ENCODE data around the gene MGAT5. TPM values are rescaled to one million over a fixed set of nuclear protein-coding genes. Genes with fewer than 3 reads are reported as not detected.

The MGAT5 gene
- total RNA-seq, 2 experiments from 2014 or later = 11.6 to 13.0 TPM

DNA sequence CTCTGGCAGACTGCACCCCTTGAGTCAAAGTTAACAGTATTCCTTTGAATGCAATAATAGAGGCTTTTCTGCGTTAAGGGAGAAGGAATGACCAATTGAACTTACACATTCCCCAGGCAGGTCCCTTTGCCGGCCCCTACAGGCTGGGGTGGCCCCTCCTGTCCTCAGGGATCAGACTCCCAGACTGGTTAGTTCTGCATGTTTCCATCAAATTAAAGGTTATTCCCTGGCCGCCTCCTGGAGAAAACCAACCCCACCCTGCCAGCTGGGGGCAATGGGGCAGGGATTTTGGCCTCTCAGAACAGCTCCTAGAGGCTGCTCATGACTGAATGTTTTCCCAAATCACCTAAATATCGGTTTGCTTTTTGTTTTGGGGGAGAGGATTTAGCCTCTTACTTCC is 199.6 kb downstream of the MGAT5 start:
- no peaks in the 10 kb centered on the region for H3K4me1 Mint-ChIP-seq (ENCODE audit: low read depth)
- no peak overlapping the region for H3K27ac Mint-ChIP-seq
- CTCF ChIA-PET = interaction anchor here (0.6 to 4.2 kb wide), 6 partner anchors 8 to 447 kb away, joined by 3 to 19 read pairs (median 4); no protein-coding TSS in a partner anchor
- H3K9me3 Mint-ChIP-seq = no peaks in the 10 kb centered on the region
- intact Hi-C loops (cut with micrococcal nuclease) = loop anchor here (5.0 kb wide), 1 partner anchor 254 kb away; no protein-coding TSS in a partner anchor
- H3K27me3 Mint-ChIP-seq (ENCODE audit: low read depth) = no peaks in the 10 kb centered on the region
- no peak overlapping the region for H3K4me3 Mint-ChIP-seq
- DNase-seq = no peak
- H3K36me3 Mint-ChIP-seq (ENCODE audit: low read depth) = peaks cover 1% of the 10 kb centered on the region

DNA sequence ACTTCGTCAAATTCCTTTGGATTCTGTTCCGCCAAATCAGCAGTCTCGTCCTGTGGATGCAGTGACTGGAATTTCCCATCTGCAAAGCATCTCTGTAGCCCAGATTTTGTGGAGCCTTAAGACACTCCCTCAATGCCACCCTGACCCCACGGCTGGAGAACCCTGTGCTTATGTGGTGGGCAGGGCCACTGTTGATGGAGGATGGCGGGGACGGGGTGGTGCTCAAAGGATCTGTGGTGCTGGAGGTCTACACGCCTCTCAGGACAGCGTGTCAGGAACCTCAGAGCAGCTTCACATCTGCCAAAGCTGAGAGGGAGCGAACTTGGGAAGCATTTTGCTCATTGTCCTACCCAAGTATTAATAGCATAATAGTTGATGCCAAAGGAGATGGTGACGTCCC is 200.1 kb downstream of the MGAT5 start:
- no peak for DNase-seq
- no peaks in the 10 kb centered on the region for H3K9me3 Mint-ChIP-seq

DNA sequence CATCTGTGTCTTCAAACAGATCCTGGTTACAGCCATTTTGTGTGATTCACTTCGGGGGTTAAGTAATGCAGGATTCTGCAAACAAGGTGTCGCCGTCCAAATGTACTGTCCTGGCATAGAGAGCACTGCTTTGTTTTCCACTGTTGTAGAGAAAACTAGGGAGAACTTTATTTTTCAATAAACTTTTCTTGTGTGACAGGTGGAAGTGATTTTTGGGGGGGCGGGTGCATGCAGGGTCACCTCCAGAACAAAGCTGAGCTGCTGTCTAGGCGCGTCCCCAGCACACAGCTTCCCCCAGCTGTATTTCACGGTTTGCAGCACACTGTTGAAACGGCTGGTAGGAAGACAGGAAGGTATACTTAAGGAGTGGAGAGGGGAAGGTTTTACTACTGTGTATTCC is 200.6 kb downstream of the MGAT5 start:
- H3K36me3 Mint-ChIP-seq (ENCODE audit: low read depth) = peaks cover 1% of the 10 kb centered on the region
- H3K27ac Mint-ChIP-seq = no peak overlapping the region
- H3K4me1 Mint-ChIP-seq (ENCODE audit: low read depth) = no peaks in the 10 kb centered on the region
- no peak for DNase-seq
- CTCF ChIA-PET = interaction anchor here (1.0 kb wide), 1 partner anchor 336 kb away, joined by 3 read pairs; no protein-coding TSS in a partner anchor
- H3K9me3 Mint-ChIP-seq = no peaks in the 10 kb centered on the region
- no peak overlapping the region for H3K4me3 Mint-ChIP-seq
- no peaks in the 10 kb centered on the region for H3K27me3 Mint-ChIP-seq (ENCODE audit: low read depth)
- intact Hi-C loops (cut with micrococcal nuclease) = loop anchor here (5.0 kb wide), 1 partner anchor 253 kb away; no protein-coding TSS in a partner anchor

More for the DNA sequence above, 200.1 kb downstream of the MGAT5 start:
- Mint-ChIP-seq H3K27ac (no peak overlapping the region), H3K27me3 (ENCODE audit: low read depth) (no peaks in the 10 kb centered on the region), H3K4me1 (ENCODE audit: low read depth) (no peaks in the 10 kb centered on the region), H3K36me3 (ENCODE audit: low read depth) (peaks cover 1% of the 10 kb centered on the region), H3K4me3 (no peak overlapping the region)
- CTCF ChIA-PET = no interaction called here
- intact Hi-C loops (cut with micrococcal nuclease) = loop anchor here (5.0 kb wide), 1 partner anchor 253 kb away; no protein-coding TSS in a partner anchor

DNA sequence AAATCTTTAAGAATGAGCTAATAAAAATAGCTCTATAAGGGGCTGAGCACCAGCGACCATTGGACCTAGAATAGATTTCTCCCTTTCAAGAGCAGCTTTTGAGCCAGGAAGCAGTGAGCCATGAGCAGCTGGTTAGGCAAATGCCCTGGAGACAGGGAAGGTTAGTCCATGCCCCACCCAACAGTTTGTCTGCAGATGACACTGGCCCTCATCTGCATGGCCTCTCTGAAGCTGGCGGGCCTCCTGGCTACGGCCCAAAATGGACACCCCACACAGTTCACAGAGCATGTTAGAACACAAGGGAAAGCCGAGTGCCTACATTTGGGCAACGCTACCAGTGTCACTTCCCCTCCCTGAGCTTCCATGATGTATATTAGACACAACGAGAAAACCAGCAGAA is 201.1 kb downstream of the MGAT5 start:
- Mint-ChIP-seq H3K4me3 (no peak overlapping the region), H3K36me3 (ENCODE audit: low read depth) (peaks cover 1% of the 10 kb centered on the region), H3K9me3 (no peaks in the 10 kb centered on the region), H3K27ac (no peak overlapping the region), H3K4me1 (ENCODE audit: low read depth) (no peaks in the 10 kb centered on the region), H3K27me3 (ENCODE audit: low read depth) (no peaks in the 10 kb centered on the region)
- intact Hi-C loops (cut with micrococcal nuclease) = loop anchor here (5.0 kb wide), 1 partner anchor 252 kb away; no protein-coding TSS in a partner anchor
- DNase-seq = no peak
- CTCF ChIA-PET = interaction anchor here (1.0 kb wide), 1 partner anchor 336 kb away, joined by 3 read pairs; no protein-coding TSS in a partner anchor

DNA sequence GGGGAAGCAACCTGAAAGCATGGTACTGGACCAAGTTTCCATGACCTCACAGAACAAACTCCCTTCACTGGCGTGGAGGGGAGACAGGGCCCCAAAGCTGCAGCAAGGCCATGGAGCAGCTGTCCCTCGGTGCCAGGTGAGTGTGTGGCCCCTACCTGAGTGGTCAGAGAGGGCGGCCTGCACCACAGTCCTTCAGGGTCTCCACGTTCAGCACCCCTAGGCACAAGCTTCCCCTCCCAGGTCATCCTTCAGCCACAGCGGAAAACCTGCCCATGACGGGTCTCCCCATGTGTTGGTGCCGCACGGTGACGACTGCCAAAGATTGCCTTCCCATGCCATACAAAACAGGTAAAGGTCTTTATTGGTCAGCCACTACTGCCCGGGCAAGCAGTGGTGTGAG is 201.6 kb downstream of the MGAT5 start:
- Mint-ChIP-seq H3K4me3 (no peak overlapping the region), H3K27ac (no peak overlapping the region), H3K9me3 (no peaks in the 10 kb centered on the region), H3K36me3 (ENCODE audit: low read depth) (no peaks in the 10 kb centered on the region), H3K4me1 (ENCODE audit: low read depth) (no peaks in the 10 kb centered on the region), H3K27me3 (ENCODE audit: low read depth) (no peaks in the 10 kb centered on the region)
- DNase-seq = no peak
- intact Hi-C loops (cut with micrococcal nuclease) = no loop called here
- CTCF ChIA-PET = interaction anchor here (1.0 kb wide), 1 partner anchor 337 kb away, joined by 3 read pairs; no protein-coding TSS in a partner anchor

DNA sequence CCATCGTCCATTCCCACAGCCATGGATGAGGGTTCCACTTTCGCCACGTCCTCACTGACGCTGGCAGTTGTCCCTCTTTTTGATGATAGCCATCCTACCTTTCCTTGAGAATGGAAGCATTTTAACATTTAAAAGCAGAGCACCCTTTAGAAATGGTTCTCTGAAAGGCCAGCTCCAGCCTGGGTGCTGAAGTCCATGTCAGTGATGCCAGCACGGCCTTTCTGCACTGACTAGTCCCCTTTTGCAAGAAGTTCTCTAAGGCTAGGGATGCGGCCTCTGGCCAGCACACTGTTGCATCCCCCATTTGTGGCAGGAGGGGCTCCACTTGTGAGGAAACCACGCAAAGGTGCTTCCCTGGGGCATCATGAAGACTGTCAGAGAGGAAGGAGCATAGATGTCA is 203.5 kb downstream of the MGAT5 start:
- Mint-ChIP-seq H3K27me3 (ENCODE audit: low read depth) (no peaks in the 10 kb centered on the region), H3K36me3 (ENCODE audit: low read depth) (no peaks in the 10 kb centered on the region)
- CTCF ChIA-PET = no interaction called here

DNA sequence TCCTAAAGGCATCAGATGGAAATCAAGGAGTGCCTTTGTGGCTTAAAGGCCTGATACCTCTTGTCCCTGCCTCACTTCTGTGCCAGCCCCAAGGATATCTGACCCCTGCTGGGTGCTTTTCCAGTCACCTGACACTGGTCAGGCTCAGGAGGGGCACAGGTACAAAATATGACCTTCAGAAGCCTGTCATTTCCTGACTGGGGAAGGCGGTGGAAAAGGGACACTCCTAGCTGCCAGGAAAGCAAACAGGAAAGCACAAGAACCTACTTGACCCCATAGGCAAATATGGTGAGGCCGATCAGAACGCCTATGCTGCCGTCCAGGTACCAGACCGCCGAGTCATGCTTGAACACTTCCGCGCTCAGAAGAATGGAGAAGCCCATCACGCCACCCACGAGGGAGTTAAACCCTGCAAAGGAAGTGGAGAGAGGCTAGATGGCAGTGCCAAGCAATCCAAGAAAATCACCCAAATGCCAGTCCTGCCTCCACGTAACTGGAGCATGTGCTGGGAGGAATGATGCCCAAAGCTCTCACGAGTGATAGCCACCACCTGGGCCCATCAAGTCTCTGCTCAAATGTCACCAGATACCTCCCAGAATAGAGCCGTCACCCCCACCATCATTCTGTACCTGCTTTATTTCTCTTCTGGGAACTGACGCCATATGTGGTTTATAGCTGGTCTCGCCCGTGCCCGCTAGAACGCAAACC is 204.0 kb downstream of the MGAT5 start:
- no peak overlapping the region for H3K27ac Mint-ChIP-seq
- H3K36me3 Mint-ChIP-seq (ENCODE audit: low read depth) = no peaks in the 10 kb centered on the region
- H3K4me1 Mint-ChIP-seq (ENCODE audit: low read depth) = no peaks in the 10 kb centered on the region
- no peaks in the 10 kb centered on the region for H3K27me3 Mint-ChIP-seq (ENCODE audit: low read depth)
- no peaks in the 10 kb centered on the region for H3K9me3 Mint-ChIP-seq
- CTCF ChIA-PET = no interaction called here
- no peak overlapping the region for H3K4me3 Mint-ChIP-seq
- intact Hi-C loops (cut with micrococcal nuclease) = no loop called here
- DNase-seq = no peak

More for the DNA sequence above, 203.5 kb downstream of the MGAT5 start:
- intact Hi-C loops (cut with micrococcal nuclease) = no loop called here
- no peak overlapping the region for H3K4me3 Mint-ChIP-seq
- no peaks in the 10 kb centered on the region for H3K4me1 Mint-ChIP-seq (ENCODE audit: low read depth)
- no peak overlapping the region for H3K27ac Mint-ChIP-seq
- DNase-seq = no peak
- no peaks in the 10 kb centered on the region for H3K9me3 Mint-ChIP-seq

DNA sequence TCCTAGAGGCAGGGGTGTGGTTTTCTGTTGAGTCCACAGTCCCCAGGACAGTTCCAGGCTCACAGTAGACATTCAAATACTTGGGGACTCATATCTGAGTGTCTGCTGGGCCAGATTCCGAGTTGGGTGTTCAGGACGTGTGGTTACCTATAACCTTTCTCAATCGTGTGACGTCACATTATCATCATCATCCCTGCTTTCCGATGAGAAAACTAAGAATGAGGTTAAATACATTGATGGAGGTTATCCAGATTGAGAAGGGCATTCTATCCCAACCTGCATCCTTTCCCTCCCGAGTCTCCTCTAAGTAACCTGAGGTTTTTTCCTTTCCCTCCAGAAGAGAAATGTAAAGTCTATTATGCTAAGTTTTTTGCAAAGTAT is 204.6 kb downstream of the MGAT5 start:
- no peaks in the 10 kb centered on the region for H3K9me3 Mint-ChIP-seq
- no peaks in the 10 kb centered on the region for H3K27me3 Mint-ChIP-seq (ENCODE audit: low read depth)
- no peak overlapping the region for H3K4me3 Mint-ChIP-seq
- DNase-seq = no peak
- intact Hi-C loops (cut with micrococcal nuclease) = no loop called here
- CTCF ChIA-PET = interaction anchor here (2.6 kb wide), 1 partner anchor 8 kb away, joined by 11 read pairs; no protein-coding TSS in a partner anchor
- no peaks in the 10 kb centered on the region for H3K36me3 Mint-ChIP-seq (ENCODE audit: low read depth)
- no peak overlapping the region for H3K27ac Mint-ChIP-seq
- no peaks in the 10 kb centered on the region for H3K4me1 Mint-ChIP-seq (ENCODE audit: low read depth)

DNA sequence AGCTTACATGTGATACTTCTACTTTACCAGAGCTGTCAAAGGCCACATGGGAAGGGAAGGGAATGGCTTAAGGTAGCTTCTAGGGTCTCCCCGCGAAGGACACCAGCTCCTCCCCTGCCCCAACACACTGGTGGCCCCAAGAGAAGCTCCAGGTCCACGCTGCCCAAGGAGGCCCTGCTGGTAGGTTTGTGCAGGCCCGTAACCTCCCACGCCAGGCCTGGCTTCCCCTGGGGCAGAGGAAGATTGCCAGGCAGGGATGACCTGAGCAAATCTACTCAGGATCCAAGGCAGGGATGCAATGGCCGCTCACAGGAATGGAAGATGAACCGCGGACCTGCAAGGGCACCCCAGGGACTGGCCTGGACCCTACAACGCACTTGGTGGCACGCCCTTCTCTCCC is 205.1 kb downstream of the MGAT5 start:
- Mint-ChIP-seq H3K4me3 (no peak overlapping the region), H3K9me3 (no peaks in the 10 kb centered on the region), H3K36me3 (ENCODE audit: low read depth) (no peaks in the 10 kb centered on the region), H3K27ac (no peak overlapping the region), H3K4me1 (ENCODE audit: low read depth) (no peaks in the 10 kb centered on the region), H3K27me3 (ENCODE audit: low read depth) (no peaks in the 10 kb centered on the region)
- DNase-seq = no peak
- CTCF ChIA-PET = interaction anchor here (2.6 kb wide), 1 partner anchor 8 kb away, joined by 11 read pairs; no protein-coding TSS in a partner anchor
- intact Hi-C loops (cut with micrococcal nuclease) = no loop called here

DNA sequence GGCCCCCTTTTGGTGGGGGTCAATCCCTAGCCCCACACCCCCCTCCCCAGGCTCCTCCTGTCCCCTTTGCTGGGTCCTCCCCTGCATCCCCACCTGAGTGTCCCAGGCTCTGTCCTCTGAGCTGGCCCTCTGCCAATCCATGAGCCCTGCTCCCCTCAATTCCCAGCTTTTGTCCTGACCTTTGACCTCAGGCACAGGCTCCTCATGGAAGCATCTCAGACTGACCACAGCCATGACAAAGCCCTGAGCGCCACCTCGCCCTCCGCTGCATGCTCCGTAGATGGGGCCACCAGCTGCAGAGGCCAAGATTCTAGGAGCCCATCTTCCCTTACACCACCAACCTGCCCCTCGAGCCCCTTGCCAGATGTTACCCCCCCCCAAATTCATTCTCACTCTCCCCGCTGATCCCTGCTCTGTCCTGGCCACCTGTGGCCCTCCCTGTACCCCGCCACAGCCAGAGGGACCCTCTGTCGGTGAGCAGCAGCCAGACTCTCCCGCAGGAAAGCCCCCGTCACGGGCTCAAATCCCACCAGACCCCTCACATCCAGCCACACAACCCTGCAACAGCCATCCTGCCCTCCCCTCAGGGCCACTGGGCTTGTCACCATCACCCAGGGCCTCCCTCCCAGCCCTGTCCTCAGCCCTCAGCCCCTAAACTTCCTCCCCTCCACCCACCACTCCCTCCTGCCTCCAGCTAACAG is 206.0 kb downstream of the MGAT5 start:
- Mint-ChIP-seq H3K27ac (no peak overlapping the region), H3K4me3 (no peak overlapping the region), H3K4me1 (ENCODE audit: low read depth) (no peaks in the 10 kb centered on the region), H3K36me3 (ENCODE audit: low read depth) (no peaks in the 10 kb centered on the region), H3K27me3 (ENCODE audit: low read depth) (no peaks in the 10 kb centered on the region), H3K9me3 (no peaks in the 10 kb centered on the region)
- CTCF ChIA-PET = interaction anchor here (2.6 kb wide), 1 partner anchor 9 kb away, joined by 11 read pairs; no protein-coding TSS in a partner anchor
- no peak for DNase-seq
- intact Hi-C loops (cut with micrococcal nuclease) = no loop called here

DNA sequence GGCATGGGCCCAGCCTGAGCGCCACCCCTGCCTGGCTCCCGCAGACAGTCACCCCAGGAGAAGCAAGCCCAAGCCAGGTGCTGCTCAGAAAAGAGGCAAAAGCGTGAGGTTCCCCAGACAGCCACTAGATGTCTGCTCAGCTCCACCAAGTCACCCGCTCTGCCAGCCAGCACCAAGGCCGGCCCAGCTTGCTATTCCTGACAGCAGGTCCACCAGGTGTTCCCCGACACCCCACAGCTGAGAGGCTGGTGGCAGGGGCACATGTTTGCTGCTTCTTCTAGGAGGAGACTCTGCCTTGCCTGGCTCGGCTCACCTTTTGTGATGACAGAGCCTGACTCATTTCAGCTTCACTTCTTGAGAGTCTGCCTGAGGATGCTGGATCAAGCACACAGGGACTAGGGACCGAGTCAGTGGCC is 206.7 kb downstream of the MGAT5 start:
- no peaks in the 10 kb centered on the region for H3K4me1 Mint-ChIP-seq (ENCODE audit: low read depth)
- intact Hi-C loops (cut with micrococcal nuclease) = no loop called here
- no peaks in the 10 kb centered on the region for H3K27me3 Mint-ChIP-seq (ENCODE audit: low read depth)
- CTCF ChIA-PET = interaction anchor here (0.7 to 2.6 kb wide), 5 partner anchors 8 to 42 kb away, joined by 3 to 11 read pairs (median 3); no protein-coding TSS in a partner anchor
- H3K4me3 Mint-ChIP-seq = no peak overlapping the region
- peak; percentile 29 for DNase-seq
- no peaks in the 10 kb centered on the region for H3K9me3 Mint-ChIP-seq
- H3K36me3 Mint-ChIP-seq (ENCODE audit: low read depth) = no peaks in the 10 kb centered on the region
- H3K27ac Mint-ChIP-seq = no peak overlapping the region

DNA sequence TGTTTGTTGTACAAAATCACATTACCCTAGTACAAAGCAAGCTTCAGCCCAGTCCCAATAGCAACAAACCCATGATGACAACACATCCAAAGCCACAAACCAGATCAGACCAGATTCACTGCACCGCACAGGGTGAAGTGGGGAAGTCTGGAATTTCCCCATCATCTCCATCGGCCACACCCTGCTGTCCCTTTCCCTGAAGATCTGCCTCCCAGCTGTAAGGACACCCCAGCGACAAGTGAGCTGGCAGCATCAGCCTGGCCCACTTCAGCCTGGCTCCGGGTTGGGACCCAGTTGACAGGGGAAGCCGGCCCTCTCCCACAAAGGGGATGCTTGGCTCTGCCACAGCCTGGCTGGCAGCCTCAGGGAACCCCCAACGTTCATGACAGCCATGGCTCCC is 207.6 kb downstream of the MGAT5 start:
- no peaks in the 10 kb centered on the region for H3K9me3 Mint-ChIP-seq
- no peak overlapping the region for H3K4me3 Mint-ChIP-seq
- no peak overlapping the region for H3K27ac Mint-ChIP-seq
- H3K4me1 Mint-ChIP-seq (ENCODE audit: low read depth) = no peaks in the 10 kb centered on the region
- no peak for DNase-seq
- intact Hi-C loops (cut with micrococcal nuclease) = no loop called here
- no peaks in the 10 kb centered on the region for H3K36me3 Mint-ChIP-seq (ENCODE audit: low read depth)
- H3K27me3 Mint-ChIP-seq (ENCODE audit: low read depth) = no peaks in the 10 kb centered on the region
- CTCF ChIA-PET = interaction anchor here (1.3 to 1.4 kb wide), 2 partner anchors 9 to 37 kb away, joined by 3 read pairs; no protein-coding TSS in a partner anchor

Measured in activated naive CD4-positive, alpha-beta T cell treated with anti-CD3 and anti-CD28 coated beads for 36 hours (primary cell).